Endothelial cell (in vitro differentiated cells): Measurements from ENCODE around the gene VAMP1. TPM values are rescaled to one million over a fixed set of nuclear protein-coding genes. Genes with fewer than 3 reads are reported as not detected.
"Not testable (repeated sequence)": the region's sequence is repeated elsewhere in the genome, so short reads cannot be mapped to it uniquely, and the experiment has no call there.

ENCODE experiments used
- DNase-seq: peaks from one replicate; pipeline ENCODE4 v3.0.0; 2021; ENCODE audit warnings: low spot score
- H3K27ac Mint-ChIP-seq: one replicate; pipeline ENCODE4 v1.8.0; 2021; ENCODE audit warnings: mixed read lengths, inconsistent platforms; ENCODE audit not compliant: unreplicated experiment
- H3K27me3 Mint-ChIP-seq: one replicate; pipeline ENCODE4 v1.8.0; 2021; ENCODE audit warnings: mild to moderate bottlenecking, moderate library complexity, mixed read lengths, inconsistent platforms; ENCODE audit not compliant: unreplicated experiment
- H3K36me3 Mint-ChIP-seq: one replicate; pipeline ENCODE4 v1.8.0; 2021; ENCODE audit warnings: mild to moderate bottlenecking, low read depth, mixed read lengths, inconsistent platforms; ENCODE audit not compliant: unreplicated experiment
- H3K4me1 Mint-ChIP-seq: one replicate; pipeline ENCODE4 v1.8.0; 2021; ENCODE audit warnings: mild to moderate bottlenecking, mixed read lengths, inconsistent platforms; ENCODE audit not compliant: unreplicated experiment
- H3K4me3 Mint-ChIP-seq: one replicate; pipeline ENCODE4 v1.8.0; 2021; ENCODE audit warnings: mild to moderate bottlenecking, mixed read lengths, inconsistent platforms; ENCODE audit not compliant: unreplicated experiment
- H3K9me3 Mint-ChIP-seq: one replicate; pipeline ENCODE4 v1.8.0; 2021; ENCODE audit warnings: mixed read lengths, inconsistent platforms; ENCODE audit not compliant: unreplicated experiment
- total RNA-seq: library from RNA; stranded (reverse); fragmentation: NEBNext Ultra II Directional; extraction: Animal tissue kit (Norgen Biotek cat#: 25700); gene quantifications from one replicate; pipeline ENCODE4 v1.2.1, GENCODE V29; 2021; ENCODE audit not compliant: unreplicated experiment
- TF ChIP-seq, protein P1 (sequence below): fragments of 200-600 bp; sonication (generic); IDR thresholded peaks from one replicate; pipeline ENCODE4 v1.5.0; 2021; ENCODE audit warnings: antibody characterized with exemption; ENCODE audit not compliant: unreplicated experiment

VAMP1 gene
- total RNA-seq, 1 donor from 2014 or later, result 5.5 TPM

DNA sequence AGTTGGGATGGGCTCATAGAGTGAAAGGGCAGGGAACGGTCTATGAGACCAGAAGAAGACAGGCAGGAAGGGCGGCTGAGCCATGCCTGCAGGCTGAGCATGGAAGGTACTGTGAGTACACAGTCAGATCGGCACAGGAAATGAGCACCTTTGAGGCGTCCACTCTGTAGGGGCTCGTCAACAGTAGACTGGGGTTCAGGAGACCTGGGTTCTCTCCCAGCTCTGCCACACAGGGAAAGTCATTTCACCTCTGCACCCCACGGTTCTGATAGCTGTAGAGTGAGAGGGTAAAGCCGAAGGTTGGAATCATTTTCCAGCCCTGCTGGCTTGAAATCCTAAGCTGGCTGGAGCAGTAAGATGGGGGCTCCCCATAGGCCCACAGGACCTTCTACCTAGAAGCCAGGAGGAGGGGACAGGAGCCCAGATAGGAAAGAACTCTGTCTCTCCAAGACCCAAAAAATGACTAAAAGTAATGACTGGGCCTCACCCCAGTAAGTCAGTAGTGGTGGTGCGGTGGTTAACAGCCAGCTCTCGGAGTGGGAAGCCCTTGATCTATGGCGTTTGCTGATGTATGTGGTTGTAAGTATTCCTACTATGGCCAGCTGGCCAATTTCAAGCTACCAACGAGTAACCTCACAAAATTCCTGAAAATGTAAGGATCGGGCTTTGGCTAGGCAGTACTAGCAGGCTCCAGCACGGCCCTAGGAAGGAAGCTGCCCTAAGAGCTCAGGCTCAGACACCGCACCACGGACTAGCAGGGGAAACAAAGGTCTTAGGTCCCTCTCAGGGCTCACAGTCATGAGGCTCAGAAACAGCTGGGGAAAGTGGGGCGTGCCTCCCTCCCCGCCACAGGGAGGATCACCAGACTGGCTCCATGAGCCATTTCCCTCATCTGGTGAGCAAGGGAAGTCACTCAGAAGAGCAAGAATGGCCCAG is 36.0 kb downstream of the VAMP1 start:
- TF ChIP-seq, protein P1, sequence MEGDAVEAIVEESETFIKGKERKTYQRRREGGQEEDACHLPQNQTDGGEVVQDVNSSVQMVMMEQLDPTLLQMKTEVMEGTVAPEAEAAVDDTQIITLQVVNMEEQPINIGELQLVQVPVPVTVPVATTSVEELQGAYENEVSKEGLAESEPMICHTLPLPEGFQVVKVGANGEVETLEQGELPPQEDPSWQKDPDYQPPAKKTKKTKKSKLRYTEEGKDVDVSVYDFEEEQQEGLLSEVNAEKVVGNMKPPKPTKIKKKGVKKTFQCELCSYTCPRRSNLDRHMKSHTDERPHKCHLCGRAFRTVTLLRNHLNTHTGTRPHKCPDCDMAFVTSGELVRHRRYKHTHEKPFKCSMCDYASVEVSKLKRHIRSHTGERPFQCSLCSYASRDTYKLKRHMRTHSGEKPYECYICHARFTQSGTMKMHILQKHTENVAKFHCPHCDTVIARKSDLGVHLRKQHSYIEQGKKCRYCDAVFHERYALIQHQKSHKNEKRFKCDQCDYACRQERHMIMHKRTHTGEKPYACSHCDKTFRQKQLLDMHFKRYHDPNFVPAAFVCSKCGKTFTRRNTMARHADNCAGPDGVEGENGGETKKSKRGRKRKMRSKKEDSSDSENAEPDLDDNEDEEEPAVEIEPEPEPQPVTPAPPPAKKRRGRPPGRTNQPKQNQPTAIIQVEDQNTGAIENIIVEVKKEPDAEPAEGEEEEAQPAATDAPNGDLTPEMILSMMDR, result no peak
- H3K9me3 Mint-ChIP-seq, result no peaks in the 10 kb centered on the region
- H3K27ac Mint-ChIP-seq, result no peak overlapping the region
- no peak for DNase-seq
- H3K4me3 Mint-ChIP-seq, result no peak overlapping the region
- H3K4me1 Mint-ChIP-seq, result peaks cover 12% of the 10 kb centered on the region
- no peaks in the 10 kb centered on the region for H3K27me3 Mint-ChIP-seq
- H3K36me3 Mint-ChIP-seq, result no peaks in the 10 kb centered on the region

DNA sequence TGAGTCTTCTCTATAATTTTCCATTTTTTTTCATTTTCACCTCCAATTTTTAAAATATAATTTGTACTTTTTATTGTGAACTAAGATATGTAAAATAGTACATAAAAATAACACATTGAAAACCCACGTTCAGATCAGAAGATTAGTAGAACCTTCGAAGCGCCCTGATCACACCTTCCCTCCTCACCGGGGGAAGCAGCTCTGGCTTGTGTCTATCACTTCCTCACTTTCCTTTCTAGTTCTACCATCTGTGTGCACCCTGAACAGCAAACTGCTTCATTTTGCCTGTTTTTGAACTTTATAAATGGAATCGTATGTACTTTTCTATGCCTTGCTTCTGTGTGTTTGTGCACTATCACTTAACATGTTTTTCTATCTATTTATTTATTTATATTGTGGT is 37.5 kb downstream of the VAMP1 start:
- no peak for DNase-seq
- Mint-ChIP-seq H3K4me3 (no peak overlapping the region), H3K27ac (no peak overlapping the region), H3K4me1 (peaks cover 12% of the 10 kb centered on the region), H3K9me3 (no peaks in the 10 kb centered on the region), H3K27me3 (no peaks in the 10 kb centered on the region), H3K36me3 (no peaks in the 10 kb centered on the region)
- TF ChIP-seq, protein P1, result no peak

DNA sequence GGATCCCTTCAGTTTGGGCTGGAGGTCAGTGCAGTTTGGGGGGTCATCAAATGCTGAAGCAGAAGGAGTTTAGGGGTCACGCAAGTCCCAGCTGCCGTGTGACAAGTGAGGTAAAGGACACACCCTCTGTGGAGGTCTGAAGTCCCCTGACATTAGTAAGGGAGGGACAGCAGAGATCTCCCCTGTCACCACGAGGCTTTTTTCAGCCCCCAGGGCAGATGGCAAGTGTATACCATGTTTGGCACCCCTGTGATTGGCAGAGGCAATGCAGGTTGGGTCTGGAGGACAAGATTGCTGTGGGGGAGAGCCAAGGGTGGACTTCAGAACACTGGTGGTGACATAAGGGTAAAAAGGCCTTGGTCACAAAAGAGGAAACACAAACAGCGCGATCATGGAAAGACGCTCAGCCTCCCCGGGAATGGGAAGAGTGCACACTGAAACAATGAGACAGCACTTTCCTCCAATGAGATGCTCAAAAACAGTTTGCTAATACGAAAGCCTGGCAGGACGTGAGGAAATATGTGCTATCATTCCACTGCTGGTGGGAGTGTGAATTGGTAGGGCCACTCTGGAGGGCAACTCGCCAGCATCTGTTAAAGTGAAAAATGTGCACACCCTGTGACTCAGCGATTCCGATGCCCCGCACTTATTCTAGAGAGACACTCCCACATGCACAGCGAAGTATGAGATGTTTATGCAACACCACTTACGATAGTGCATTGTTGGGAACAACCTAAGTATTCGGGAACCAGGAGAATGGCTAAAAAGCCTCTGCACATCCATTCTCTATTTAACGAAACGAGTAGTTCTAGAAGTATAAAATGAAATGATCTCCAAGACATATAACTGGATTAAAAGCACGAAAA is 40.1 kb downstream of the VAMP1 start:
- H3K9me3 Mint-ChIP-seq, result no peaks in the 10 kb centered on the region
- H3K4me1 Mint-ChIP-seq, result peaks cover 12% of the 10 kb centered on the region
- H3K4me3 Mint-ChIP-seq, result no peak overlapping the region
- no peak for DNase-seq
- H3K27me3 Mint-ChIP-seq, result no peaks in the 10 kb centered on the region
- H3K27ac Mint-ChIP-seq, result peak overlapping the region; percentile 52
- TF ChIP-seq, protein P1, result no peak
- no peaks in the 10 kb centered on the region for H3K36me3 Mint-ChIP-seq

DNA sequence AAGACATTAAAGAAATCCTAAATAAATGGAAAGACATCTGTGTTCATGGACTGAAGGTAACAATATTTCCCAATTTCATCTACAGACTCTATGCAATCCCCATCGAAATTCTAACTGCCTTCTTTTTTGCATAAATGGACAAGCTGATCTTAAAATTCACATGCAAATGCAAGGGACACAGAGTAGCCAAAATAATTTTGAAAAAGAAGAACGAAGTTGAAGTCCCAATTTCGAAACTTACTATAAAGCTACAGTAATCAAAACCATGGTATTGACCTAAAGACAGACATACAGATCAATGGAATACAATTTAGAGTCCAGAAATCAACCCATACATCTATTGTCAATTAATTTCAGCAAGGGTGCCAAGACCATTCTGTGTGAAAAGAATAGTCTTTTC is 42.2 kb downstream of the VAMP1 start:
- TF ChIP-seq, protein P1, result no peak
- Mint-ChIP-seq H3K9me3 (no peaks in the 10 kb centered on the region), H3K27me3 (no peaks in the 10 kb centered on the region), H3K27ac (no peak overlapping the region), H3K36me3 (no peaks in the 10 kb centered on the region), H3K4me3 (no peak overlapping the region), H3K4me1 (peaks cover 12% of the 10 kb centered on the region)
- no peak for DNase-seq

DNA sequence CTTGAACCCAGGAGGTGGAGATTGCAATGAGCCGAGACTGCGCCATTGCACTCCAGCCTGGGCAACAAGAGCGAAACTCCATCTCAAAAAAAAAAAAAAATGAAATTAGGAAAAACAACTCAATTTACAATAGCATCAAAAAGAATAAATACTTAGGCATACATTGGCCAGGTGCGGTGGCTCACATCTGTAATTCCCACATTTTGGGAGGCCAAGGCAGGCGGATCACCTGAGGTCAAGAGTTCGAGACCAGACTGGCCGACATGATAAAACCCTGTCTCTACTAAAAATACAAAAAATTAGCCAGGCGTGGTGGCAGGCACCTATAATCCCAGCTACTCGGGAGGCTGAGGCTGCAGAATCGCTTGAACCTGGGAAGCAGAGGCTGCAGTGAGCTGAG is 42.7 kb downstream of the VAMP1 start:
- H3K27ac Mint-ChIP-seq, H3K36me3 Mint-ChIP-seq, H3K9me3 Mint-ChIP-seq, H3K4me3 Mint-ChIP-seq, H3K27me3 Mint-ChIP-seq, DNase-seq: not testable (repeated sequence)
- H3K4me1 Mint-ChIP-seq, result peaks cover 12% of the 10 kb centered on the region
